HCT116 (cell line): ENCODE measurements around the gene PPP4R2.

ENCODE experiments used
- CBX3 ChIP-seq: IDR thresholded peaks from 2 replicates; pipeline ENCODE4 v1.6.1; 2012; ENCODE audit warnings: low read depth
- CEBPB ChIP-seq: IDR thresholded peaks from 2 replicates; pipeline ENCODE4 v1.6.1; 2012; ENCODE audit warnings: low read depth
- EGR1 ChIP-seq: IDR thresholded peaks from 2 replicates; pipeline ENCODE4 v1.6.1; 2012; ENCODE audit warnings: low read depth
- EZH2 ChIP-seq: fragments of 200-600 bp; sonication (generic); IDR thresholded peaks from 2 replicates; pipeline ENCODE4 v1.6.1; 2017; ENCODE audit warnings: antibody characterized with exemption, mixed run types
- EZH2phosphoT487 ChIP-seq: fragments of 200-600 bp; IDR thresholded peaks from 2 replicates; pipeline ENCODE4 v1.6.1; 2018; ENCODE audit warnings: antibody characterized with exemption, borderline replicate concordance
- JUND ChIP-seq: IDR thresholded peaks from 2 replicates; pipeline ENCODE4 v1.6.1; 2012
- POLR2A ChIP-seq: IDR thresholded peaks from 2 replicates; pipeline ENCODE4 v1.7.0; 2011; ENCODE audit warnings: borderline replicate concordance; ENCODE audit not compliant: insufficient read depth, insufficient read length; ENCODE audit errors: extremely low read depth
- POLR2AphosphoS5 ChIP-seq: IDR thresholded peaks from 2 replicates; pipeline ENCODE4 v1.6.1; 2011; ENCODE audit warnings: mild to moderate bottlenecking, low read depth, low read length, moderate library complexity
- RAD21 ChIP-seq: IDR thresholded peaks from 2 replicates; pipeline ENCODE4 v1.6.1; 2012; ENCODE audit warnings: low read depth, mild to moderate bottlenecking
- SP1 ChIP-seq: IDR thresholded peaks from 2 replicates; pipeline ENCODE4 v1.6.1; 2012; ENCODE audit warnings: low read depth
- ZNF274 ChIP-seq: fragments of 200-500 bp; sonication (Bioruptor generic); IDR thresholded peaks from 2 replicates; pipeline ENCODE4 v1.6.1; 2014; ENCODE audit warnings: mild to moderate bottlenecking, low read depth, low read length, inconsistent platforms
- TF ChIP-seq, protein P1 (sequence below), 3 experiments: fragments of 200-600 bp in 1 of 3; sonication (generic) in 1 of 3; IDR thresholded peaks in 2 of 3; conservative IDR thresholded peaks in 1 of 3; 2 replicates each; pipeline ENCODE4 v1.5.1; 2012 to 2017; ENCODE audit warnings: low read depth in 2 of 3, low read length in 2 of 3, antibody characterized with exemption in 1 of 3, borderline replicate concordance in 1 of 3, control low read depth in 1 of 3, mild to moderate bottlenecking in 1 of 3, mixed read lengths in 1 of 3, mixed run types in 1 of 3, moderate library complexity in 1 of 3; ENCODE audit not compliant: insufficient read depth in 1 of 3
- TF ChIP-seq, protein P2 (sequence below): IDR thresholded peaks from 2 replicates; pipeline ENCODE4 v1.6.1; 2012; ENCODE audit warnings: low read depth
- TF ChIP-seq, protein P3 (sequence below): IDR thresholded peaks from 2 replicates; pipeline ENCODE4 v1.6.1; 2012

DNA sequence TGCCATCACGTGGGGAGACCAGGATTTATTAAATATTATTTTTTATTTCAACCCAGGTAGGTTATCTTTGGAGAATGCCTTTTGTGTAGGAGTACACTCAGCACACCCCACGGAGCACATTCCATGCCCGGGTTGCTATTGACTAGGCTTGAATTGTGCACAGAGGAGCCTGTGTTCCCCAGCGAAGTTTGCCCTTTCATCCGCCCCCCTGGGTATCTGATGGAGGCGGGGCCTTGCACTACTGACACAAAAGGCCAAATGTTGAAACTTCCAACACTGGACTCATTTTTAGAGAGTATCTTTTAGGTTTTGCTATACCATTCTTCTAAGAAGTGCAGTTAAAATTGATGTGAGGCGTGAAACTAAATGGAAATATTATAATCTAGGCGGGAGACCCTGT is 39.3 kb upstream of the PPP4R2 start:
- TF ChIP-seq, protein P1, sequence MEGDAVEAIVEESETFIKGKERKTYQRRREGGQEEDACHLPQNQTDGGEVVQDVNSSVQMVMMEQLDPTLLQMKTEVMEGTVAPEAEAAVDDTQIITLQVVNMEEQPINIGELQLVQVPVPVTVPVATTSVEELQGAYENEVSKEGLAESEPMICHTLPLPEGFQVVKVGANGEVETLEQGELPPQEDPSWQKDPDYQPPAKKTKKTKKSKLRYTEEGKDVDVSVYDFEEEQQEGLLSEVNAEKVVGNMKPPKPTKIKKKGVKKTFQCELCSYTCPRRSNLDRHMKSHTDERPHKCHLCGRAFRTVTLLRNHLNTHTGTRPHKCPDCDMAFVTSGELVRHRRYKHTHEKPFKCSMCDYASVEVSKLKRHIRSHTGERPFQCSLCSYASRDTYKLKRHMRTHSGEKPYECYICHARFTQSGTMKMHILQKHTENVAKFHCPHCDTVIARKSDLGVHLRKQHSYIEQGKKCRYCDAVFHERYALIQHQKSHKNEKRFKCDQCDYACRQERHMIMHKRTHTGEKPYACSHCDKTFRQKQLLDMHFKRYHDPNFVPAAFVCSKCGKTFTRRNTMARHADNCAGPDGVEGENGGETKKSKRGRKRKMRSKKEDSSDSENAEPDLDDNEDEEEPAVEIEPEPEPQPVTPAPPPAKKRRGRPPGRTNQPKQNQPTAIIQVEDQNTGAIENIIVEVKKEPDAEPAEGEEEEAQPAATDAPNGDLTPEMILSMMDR (IDR thresholded peaks at IDR 0.05 in 2 of 3, conservative IDR thresholded peaks at IDR 0.05 in 1 of 3; ENCODE audit: borderline replicate concordance in 1 of 3, insufficient read depth in 1 of 3, low read depth in 2 of 3, low read length in 2 of 3) = no peak
- TF ChIP-seq SP1 (no peak), EZH2 (no peak), POLR2AphosphoS5 (no peak), JUND (no peak), EGR1 (no peak), EZH2phosphoT487 (no peak), ZNF274 (no peak), POLR2A (no peak), CBX3 (no peak), RAD21 (no peak), CEBPB (no peak)
- TF ChIP-seq, protein P2, sequence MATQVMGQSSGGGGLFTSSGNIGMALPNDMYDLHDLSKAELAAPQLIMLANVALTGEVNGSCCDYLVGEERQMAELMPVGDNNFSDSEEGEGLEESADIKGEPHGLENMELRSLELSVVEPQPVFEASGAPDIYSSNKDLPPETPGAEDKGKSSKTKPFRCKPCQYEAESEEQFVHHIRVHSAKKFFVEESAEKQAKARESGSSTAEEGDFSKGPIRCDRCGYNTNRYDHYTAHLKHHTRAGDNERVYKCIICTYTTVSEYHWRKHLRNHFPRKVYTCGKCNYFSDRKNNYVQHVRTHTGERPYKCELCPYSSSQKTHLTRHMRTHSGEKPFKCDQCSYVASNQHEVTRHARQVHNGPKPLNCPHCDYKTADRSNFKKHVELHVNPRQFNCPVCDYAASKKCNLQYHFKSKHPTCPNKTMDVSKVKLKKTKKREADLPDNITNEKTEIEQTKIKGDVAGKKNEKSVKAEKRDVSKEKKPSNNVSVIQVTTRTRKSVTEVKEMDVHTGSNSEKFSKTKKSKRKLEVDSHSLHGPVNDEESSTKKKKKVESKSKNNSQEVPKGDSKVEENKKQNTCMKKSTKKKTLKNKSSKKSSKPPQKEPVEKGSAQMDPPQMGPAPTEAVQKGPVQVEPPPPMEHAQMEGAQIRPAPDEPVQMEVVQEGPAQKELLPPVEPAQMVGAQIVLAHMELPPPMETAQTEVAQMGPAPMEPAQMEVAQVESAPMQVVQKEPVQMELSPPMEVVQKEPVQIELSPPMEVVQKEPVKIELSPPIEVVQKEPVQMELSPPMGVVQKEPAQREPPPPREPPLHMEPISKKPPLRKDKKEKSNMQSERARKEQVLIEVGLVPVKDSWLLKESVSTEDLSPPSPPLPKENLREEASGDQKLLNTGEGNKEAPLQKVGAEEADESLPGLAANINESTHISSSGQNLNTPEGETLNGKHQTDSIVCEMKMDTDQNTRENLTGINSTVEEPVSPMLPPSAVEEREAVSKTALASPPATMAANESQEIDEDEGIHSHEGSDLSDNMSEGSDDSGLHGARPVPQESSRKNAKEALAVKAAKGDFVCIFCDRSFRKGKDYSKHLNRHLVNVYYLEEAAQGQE = no peak
- TF ChIP-seq, protein P3, sequence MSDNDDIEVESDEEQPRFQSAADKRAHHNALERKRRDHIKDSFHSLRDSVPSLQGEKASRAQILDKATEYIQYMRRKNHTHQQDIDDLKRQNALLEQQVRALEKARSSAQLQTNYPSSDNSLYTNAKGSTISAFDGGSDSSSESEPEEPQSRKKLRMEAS = no peak
